Thyroid gland (tissue), 4 donors: ENCODE measurements around the gene ANKRD11. TPM values are rescaled to one million over a fixed set of nuclear protein-coding genes. Genes with fewer than 3 reads are reported as not detected.

Experiments
- DNase-seq, 2 donors: peaks; one replicate each; pipeline ENCODE4 v3.0.0-alpha.2; 2019
- H3K27ac ChIP-seq, 3 donors: fragments of 200-600 bp; sonication (generic); 1 replicate in 2 of 3; 2 replicates in 1 of 3; pipeline ENCODE4 v1.5.1; 2016 to 2019; ENCODE audit warnings: mild to moderate bottlenecking in 1 of 3, moderate library complexity in 1 of 3
- H3K27me3 ChIP-seq: fragments of 200-600 bp; sonication (generic); one replicate; pipeline ENCODE4 v1.5.1; 2019
- H3K36me3 ChIP-seq, 2 donors: fragments of 200-600 bp; sonication (generic); one replicate each; pipeline ENCODE4 v1.5.1; 2016 to 2019
- H3K4me1 ChIP-seq, 2 donors: fragments of 200-600 bp; sonication (generic); one replicate each; pipeline ENCODE4 v1.5.1; 2017 to 2019
- H3K4me3 ChIP-seq, 3 donors: fragments of 200-600 bp; sonication (generic); replicated peaks in 1 of 3; 1 replicate in 2 of 3; 2 replicates in 1 of 3; pipeline ENCODE4 v1.5.1; 2016; ENCODE audit warnings: mild to moderate bottlenecking in 1 of 3
- H3K9me3 ChIP-seq: fragments of 200-600 bp; sonication (generic); one replicate; pipeline ENCODE4 v1.5.1; 2017
- CTCF ChIP-seq, 6 experiments: fragments of 200-600 bp in 3 of 6; fragments of 450-650 bp in 3 of 6; sonication (generic) in 3 of 6; IDR thresholded peaks; one replicate each; pipeline ENCODE4 v1.5.1; 2016 to 2019; ENCODE audit warnings: antibody characterized with exemption in 6 of 6, mild to moderate bottlenecking in 2 of 6, inconsistent platforms in 1 of 6, moderate library complexity in 1 of 6
- POLR2A ChIP-seq, 2 donors: fragments of 450-650 bp; IDR thresholded peaks; one replicate each; pipeline ENCODE4 v1.6.1; 2017; ENCODE audit warnings: antibody characterized with exemption in 2 of 2, mild to moderate bottlenecking in 2 of 2, moderate library complexity in 1 of 2
- WGBS, 2 donors: methylation state at CpG; one replicate each; pipeline ENCODE4 v1.1.5; 2017; 5-methylcytosine and 5-hydroxymethylcytosine counted together
- intact Hi-C: fragments of 100-400 bp; cut with DNase I; formaldehyde crosslinking; loops from one replicate; pipeline ENCODE4 v1.15.1; 2023
- total RNA-seq, 4 donors: library from RNA; depleted of rRNA; stranded (reverse); fragments of >200 nt; gene quantifications; one replicate each; pipeline ENCODE4 v1.2.3, GENCODE V29; 2016

The ANKRD11 gene
- total RNA-seq, 4 donors from 2014 or later: 62.1 to 90.4 (median 75.0) TPM

- DNase-seq: no peak
- H3K36me3 ChIP-seq: peaks cover 0 to 4% of the 10 kb centered on the region in 2 donors
- H3K9me3 ChIP-seq: no peaks in the 10 kb centered on the region
- TF ChIP-seq CTCF (IDR thresholded peaks at IDR 0.05) (no peak), POLR2A (IDR thresholded peaks at IDR 0.05) (no peak)
- no peak overlapping the region for H3K27ac ChIP-seq
- 82 to 90% methylated on average over 3 of the region's 3 CpGs for WGBS, 2 donors
- H3K27me3 ChIP-seq: no peaks in the 10 kb centered on the region
- intact Hi-C loops: no loop called here
- peaks cover 8 to 37% of the 10 kb centered on the region in 2 donors for H3K4me1 ChIP-seq
- H3K4me3 ChIP-seq: no peak overlapping the region
These were observed 176.8 kb downstream of the ANKRD11 start for GRCh38 chr16:89313583-89313982.

GRCh38 chr16:89312598-89313299 lies 177.6 kb downstream of the ANKRD11 start:
- peaks cover 8 to 34% of the 10 kb centered on the region in 2 donors for H3K4me1 ChIP-seq
- no peaks in the 10 kb centered on the region for H3K27me3 ChIP-seq
- no peak for TF ChIP-seq CTCF (IDR thresholded peaks at IDR 0.05)
- no peak for TF ChIP-seq POLR2A (IDR thresholded peaks at IDR 0.05)
- intact Hi-C loops: no loop called here
- H3K4me3 ChIP-seq: no peak overlapping the region
- DNase-seq: no peak
- H3K9me3 ChIP-seq: no peaks in the 10 kb centered on the region
- peaks cover 0 to 4% of the 10 kb centered on the region in 2 donors for H3K36me3 ChIP-seq
- 97 to 98% methylated on average over 5 to 8 of the region's 22 CpGs for WGBS, 2 donors
- H3K27ac ChIP-seq: no peak overlapping the region

GRCh38 chr16:89312194-89312593 lies 178.2 kb downstream of the ANKRD11 start:
- TF ChIP-seq POLR2A (IDR thresholded peaks at IDR 0.05) (no peak), CTCF (IDR thresholded peaks at IDR 0.05) (no peak)
- WGBS, 2 donors: 88 to 91% methylated on average over 10 to 11 of the region's 11 CpGs
- H3K9me3 ChIP-seq: no peaks in the 10 kb centered on the region
- H3K4me1 ChIP-seq: peaks cover 6 to 29% of the 10 kb centered on the region in 2 donors
- no peak overlapping the region for H3K4me3 ChIP-seq
- no peaks in the 10 kb centered on the region for H3K27me3 ChIP-seq
- peaks cover 0 to 4% of the 10 kb centered on the region in 2 donors for H3K36me3 ChIP-seq
- no peak for DNase-seq
- intact Hi-C loops: no loop called here
- H3K27ac ChIP-seq: no peak overlapping the region

GRCh38 chr16:89311636-89312035 lies 178.7 kb downstream of the ANKRD11 start:
- Histone ChIP-seq H3K27ac (no peak overlapping the region), H3K36me3 (peaks cover 0 to 4% of the 10 kb centered on the region in 2 donors), H3K27me3 (no peaks in the 10 kb centered on the region), H3K9me3 (no peaks in the 10 kb centered on the region), H3K4me3 (no peak overlapping the region), H3K4me1 (peaks cover under 1 to 23% of the 10 kb centered on the region in 2 donors)
- whole genome bisulfite sequencing, 2 donors: 91 to 93% methylated on average over 6 of the region's 6 CpGs
- intact Hi-C loops: no loop called here
- DNase-seq: no peak
- TF ChIP-seq CTCF (IDR thresholded peaks at IDR 0.05) (no peak), POLR2A (IDR thresholded peaks at IDR 0.05) (no peak)

GRCh38 chr16:89309438-89310122 lies 180.8 kb downstream of the ANKRD11 start:
- DNase-seq: no peak
- intact Hi-C loops: no loop called here
- 75 to 79% methylated on average over 16 of the region's 16 CpGs for WGBS, 2 donors

More at GRCh38 chr16:89309438-89310122, 180.8 kb downstream of the ANKRD11 start:
- peaks cover 4 to 7% of the 10 kb centered on the region in 2 donors for H3K36me3 ChIP-seq
- no peak overlapping the region for H3K4me3 ChIP-seq
- no peak for TF ChIP-seq CTCF (IDR thresholded peaks at IDR 0.05)
- TF ChIP-seq POLR2A (IDR thresholded peaks at IDR 0.05): no peak
- H3K27me3 ChIP-seq: no peaks in the 10 kb centered on the region
- peaks cover 0 to 9% of the 10 kb centered on the region in 2 donors for H3K4me1 ChIP-seq
- H3K27ac ChIP-seq: no peak overlapping the region
- no peaks in the 10 kb centered on the region for H3K9me3 ChIP-seq
